GM20000 (cell line): Measurements from ENCODE around the gene CACNG5.

ENCODE experiments used
- DNase-seq: peaks from one replicate; pipeline ENCODE4 v3.0.0; 2012; ENCODE audit warnings: low spot score
- CTCF ChIP-seq: IDR thresholded peaks from 2 replicates; pipeline ENCODE4 v1.5.1; 2012; ENCODE audit warnings: mild to moderate bottlenecking, control low read depth; ENCODE audit errors: extremely low read depth, missing control alignments

CACNG5 gene

GRCh38 chr17:66840061-66840460 is 5.1 kb downstream of the CACNG5 start:
- TF ChIP-seq CTCF: no peak
- no peak for DNase-seq

- DNase-seq: no peak
- no peak for TF ChIP-seq CTCF
These were observed 6.4 kb downstream of the CACNG5 start for GRCh38 chr17:66841328-66841727.

GRCh38 chr17:66841744-66842143 is 6.8 kb downstream of the CACNG5 start:
- TF ChIP-seq CTCF: no peak
- no peak for DNase-seq

- DNase-seq: no peak
- TF ChIP-seq CTCF: no peak
These were observed 7.6 kb downstream of the CACNG5 start for GRCh38 chr17:66842505-66842904.

- TF ChIP-seq CTCF: no peak
- no peak for DNase-seq
These were observed 8.0 kb downstream of the CACNG5 start for GRCh38 chr17:66842959-66843358.

GRCh38 chr17:66843627-66844026 is 8.7 kb downstream of the CACNG5 start:
- no peak for DNase-seq
- TF ChIP-seq CTCF: no peak

GRCh38 chr17:66847704-66848103 is 12.8 kb downstream of the CACNG5 start:
- no peak for DNase-seq
- TF ChIP-seq CTCF: no peak
